B cell (primary cell): ENCODE data around the gene SDF2. TPM values are rescaled to one million over a fixed set of nuclear protein-coding genes. Genes with fewer than 3 reads are reported as not detected.

Experiments used
- ATAC-seq: fragments of 200-7000 bp; cut with Tn5 transposase; one replicate; pipeline ENCODE4 v1.10.0; 2021; ENCODE audit warnings: low read depth, mild to moderate bottlenecking, moderate number of reproducible peaks, moderate library complexity
- CTCF ChIA-PET: fragments of 350-600 bp; sonication (Branson Sonifier 250); formaldehyde crosslinking; loops from one replicate; lab custom pipeline; 2021; ENCODE audit warnings: antibody characterized with exemption, inconsistent platforms; lab: Charles Lee
- POLR2A ChIA-PET: fragments of 350-600 bp; sonication (Branson Sonifier 250); formaldehyde crosslinking; loops from one replicate; lab custom pipeline; 2021; ENCODE audit warnings: antibody characterized with exemption; lab: Charles Lee
- DNase-seq: peaks from one replicate; pipeline ENCODE4 v3.0.0; 2013
- H2AFZ ChIP-seq: 2 replicates; pipeline ENCODE4 v1.6.1; 2012; ENCODE audit warnings: mild to moderate bottlenecking, low read depth, low read length; ENCODE audit not compliant: insufficient read depth, poor library complexity, severe bottlenecking
- H3K27ac ChIP-seq, 2 donors: 1 replicate in 1 of 2; 2 replicates in 1 of 2; pipeline ENCODE4 v1.5.1; 2012 to 2013; ENCODE audit warnings: low read length in 2 of 2, mild to moderate bottlenecking in 2 of 2, moderate library complexity in 1 of 2
- H3K27me3 ChIP-seq, 4 experiments: fragments of 200-600 bp in 1 of 4; sonication (generic) in 1 of 4; replicated peaks in 1 of 4; 1 replicate in 2 of 4; 2 replicates in 2 of 4; pipeline versions ENCODE4 v1.6.1 to v1.7.0; 2013 to 2016; ENCODE audit warnings: low read length in 3 of 4, mild to moderate bottlenecking in 2 of 4, mixed read lengths in 1 of 4, moderate library complexity in 1 of 4; ENCODE audit not compliant: insufficient read depth in 4 of 4, control insufficient read depth in 3 of 4; ENCODE audit errors: control extremely low read depth in 1 of 4
- H3K36me3 ChIP-seq, 2 experiments: replicated peaks in 1 of 2; 1 replicate in 1 of 2; 2 replicates in 1 of 2; pipeline versions ENCODE4 v1.6.1 to v1.7.1; 2013; ENCODE audit warnings: low read length in 1 of 2; ENCODE audit not compliant: insufficient read depth in 2 of 2, control insufficient read depth in 1 of 2; ENCODE audit errors: control extremely low read depth in 1 of 2, extremely low read depth in 1 of 2
- H3K4me1 ChIP-seq, 2 donors: fragments of 200-600 bp in 1 of 2; sonication (generic) in 1 of 2; 1 replicate in 1 of 2; 2 replicates in 1 of 2; pipeline versions ENCODE4 v1.5.1 to v1.6.1; 2013 to 2017; ENCODE audit warnings: low read length in 2 of 2; ENCODE audit not compliant: control insufficient read depth in 2 of 2, insufficient read depth in 2 of 2
- H3K4me2 ChIP-seq: replicated peaks from 2 replicates; pipeline ENCODE3; 2012; ENCODE audit warnings: mild to moderate bottlenecking, low read depth, low read length; ENCODE audit not compliant: poor library complexity, severe bottlenecking
- H3K4me3 ChIP-seq, 5 experiments: fragments of 200-600 bp in 1 of 5; sonication (generic) in 1 of 5; 1 replicate in 3 of 5; 2 replicates in 2 of 5; pipeline versions ENCODE4 v1.5.1 to v1.7.0; 2011 to 2016; ENCODE audit warnings: low read length in 4 of 5, mild to moderate bottlenecking in 4 of 5, low read depth in 2 of 5, control low read depth in 1 of 5, moderate library complexity in 1 of 5; ENCODE audit not compliant: insufficient read depth in 1 of 5; ENCODE audit errors: control extremely low read depth in 1 of 5, extremely low read depth in 1 of 5
- H3K79me2 ChIP-seq: fragments of 200-600 bp; sonication (generic); one replicate; pipeline ENCODE4 v1.6.0; 2016; ENCODE audit warnings: low read length; ENCODE audit not compliant: control insufficient read depth, insufficient read depth
- H3K9ac ChIP-seq: fragments of 200-600 bp; sonication (generic); 2 replicates; pipeline ENCODE4 v1.6.1; 2017; ENCODE audit warnings: mild to moderate bottlenecking, low read length, moderate library complexity
- H3K9me3 ChIP-seq, 3 donors: one replicate each; pipeline versions ENCODE4 v1.6.1 to v1.7.1; 2013; ENCODE audit warnings: low read length in 2 of 3; ENCODE audit not compliant: control insufficient read depth in 2 of 3, insufficient read depth in 1 of 3; ENCODE audit errors: control extremely low read depth in 1 of 3
- H4K20me1 ChIP-seq: 2 replicates; pipeline ENCODE4 v1.6.0; 2012; ENCODE audit warnings: mild to moderate bottlenecking, low read length; ENCODE audit not compliant: insufficient read depth, control insufficient read depth, poor library complexity, severe bottlenecking
- H3K27ac Mint-ChIP-seq: one replicate; pipeline ENCODE4 v1.8.0; 2021; ENCODE audit warnings: mixed read lengths
- H3K27me3 Mint-ChIP-seq: one replicate; pipeline ENCODE4 v1.8.0; 2021; ENCODE audit warnings: mixed read lengths
- H3K4me1 Mint-ChIP-seq: one replicate; pipeline ENCODE4 v1.8.0; 2021; ENCODE audit warnings: mixed read lengths
- H3K4me3 Mint-ChIP-seq: one replicate; pipeline ENCODE4 v1.8.0; 2021; ENCODE audit warnings: mixed read lengths
- H3K9me3 Mint-ChIP-seq: one replicate; pipeline ENCODE4 v1.8.0; 2022; ENCODE audit warnings: mixed read lengths; ENCODE audit not compliant: insufficient read depth
- EZH2 ChIP-seq: IDR thresholded peaks from 2 replicates; pipeline ENCODE4 v1.6.1; 2012; ENCODE audit warnings: borderline replicate concordance, low read depth, mild to moderate bottlenecking, moderate library complexity, low read length; ENCODE audit not compliant: insufficient read depth, poor library complexity, severe bottlenecking
- WGBS: methylation state at CpG from one replicate; pipeline ENCODE4 v1.1.5; 2013; ENCODE audit warnings: missing lambda C conversion rate; ENCODE audit not compliant: insufficient coverage; 5-methylcytosine and 5-hydroxymethylcytosine counted together
- intact Hi-C: fragments of 100-400 bp; cut with micrococcal nuclease; formaldehyde crosslinking; loops from one replicate; pipeline ENCODE4 v1.10.0; 2022
- polyA plus RNA-seq: library from polyadenylated mRNA; depleted of rRNA; stranded (reverse); fragments of >200 nt; gene quantifications from 2 replicates; pipeline ENCODE4 v1.2.3, GENCODE V29; 2012
- total RNA-seq, 2 donors: library from RNA; stranded (reverse); fragments of 120-200 nt in 1 of 2; gene quantifications; 1 replicate in 1 of 2; 2 replicates in 1 of 2; pipeline versions ENCODE4 v1.2.3 to v1.2.4, GENCODE V29; 2013 to 2022
- TF ChIP-seq, protein P1 (sequence below): fragments of 200-600 bp; IDR thresholded peaks from one replicate; pipeline ENCODE4 v1.8.0; 2022; ENCODE audit warnings: antibody characterized with exemption, mild to moderate bottlenecking

SDF2 gene
- total and polyA plus RNA-seq, 2 donors (not counting 1 experiment from before 2014, with no cell fraction given), result 32.6 to 40.4 TPM

GRCh38 chr17:28705074-28705659, 43.5 kb upstream of the SDF2 start:
- Mint-ChIP-seq H3K9me3 (no peaks in the 10 kb centered on the region), H3K4me3 (no peak overlapping the region), H3K27me3 (no peaks in the 10 kb centered on the region), H3K27ac (no peak overlapping the region), H3K4me1 (no peaks in the 10 kb centered on the region)
- 91% methylated on average over 4 of the region's 5 CpGs for WGBS
- no peaks in the 10 kb centered on the region for H3K79me2 ChIP-seq
- H3K4me3 ChIP-seq, result no peak overlapping the region
- no peak overlapping the region for H3K4me2 ChIP-seq
- no peaks in the 10 kb centered on the region for H3K4me1 ChIP-seq
- CTCF ChIA-PET, result no interaction called here
- no peak overlapping the region for H2AFZ ChIP-seq
- POLR2A ChIA-PET, result no interaction called here
- no peaks in the 10 kb centered on the region for H4K20me1 ChIP-seq
- H3K27me3 ChIP-seq, result no peaks in the 10 kb centered on the region
- H3K36me3 ChIP-seq, result peaks cover 0 to 38% of the 10 kb centered on the region in 2 experiments
- H3K27ac ChIP-seq, result no peak overlapping the region
- no peak overlapping the region for H3K9ac ChIP-seq
- TF ChIP-seq, protein P1, sequence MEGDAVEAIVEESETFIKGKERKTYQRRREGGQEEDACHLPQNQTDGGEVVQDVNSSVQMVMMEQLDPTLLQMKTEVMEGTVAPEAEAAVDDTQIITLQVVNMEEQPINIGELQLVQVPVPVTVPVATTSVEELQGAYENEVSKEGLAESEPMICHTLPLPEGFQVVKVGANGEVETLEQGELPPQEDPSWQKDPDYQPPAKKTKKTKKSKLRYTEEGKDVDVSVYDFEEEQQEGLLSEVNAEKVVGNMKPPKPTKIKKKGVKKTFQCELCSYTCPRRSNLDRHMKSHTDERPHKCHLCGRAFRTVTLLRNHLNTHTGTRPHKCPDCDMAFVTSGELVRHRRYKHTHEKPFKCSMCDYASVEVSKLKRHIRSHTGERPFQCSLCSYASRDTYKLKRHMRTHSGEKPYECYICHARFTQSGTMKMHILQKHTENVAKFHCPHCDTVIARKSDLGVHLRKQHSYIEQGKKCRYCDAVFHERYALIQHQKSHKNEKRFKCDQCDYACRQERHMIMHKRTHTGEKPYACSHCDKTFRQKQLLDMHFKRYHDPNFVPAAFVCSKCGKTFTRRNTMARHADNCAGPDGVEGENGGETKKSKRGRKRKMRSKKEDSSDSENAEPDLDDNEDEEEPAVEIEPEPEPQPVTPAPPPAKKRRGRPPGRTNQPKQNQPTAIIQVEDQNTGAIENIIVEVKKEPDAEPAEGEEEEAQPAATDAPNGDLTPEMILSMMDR, result no peak
- no peak for TF ChIP-seq EZH2
- no peak for DNase-seq
- H3K9me3 ChIP-seq, result no peaks in the 10 kb centered on the region
- intact Hi-C loops, result no loop called here
- no peak for ATAC-seq

GRCh38 chr17:28704219-28704858, 42.6 kb upstream of the SDF2 start:
- Histone ChIP-seq H3K79me2 (no peaks in the 10 kb centered on the region), H3K27ac (no peak overlapping the region), H3K36me3 (peaks cover 0 to 46% of the 10 kb centered on the region in 2 experiments), H2AFZ (no peak overlapping the region), H3K9me3 (no peaks in the 10 kb centered on the region), H3K4me1 (no peaks in the 10 kb centered on the region), H3K4me3 (no peak overlapping the region), H4K20me1 (no peaks in the 10 kb centered on the region), H3K4me2 (no peak overlapping the region), H3K27me3 (no peaks in the 10 kb centered on the region), H3K9ac (no peak overlapping the region)
- Mint-ChIP-seq H3K4me3 (no peak overlapping the region), H3K4me1 (no peaks in the 10 kb centered on the region), H3K27me3 (no peaks in the 10 kb centered on the region), H3K9me3 (no peaks in the 10 kb centered on the region), H3K27ac (no peak overlapping the region)
- TF ChIP-seq, protein P1, result no peak
- TF ChIP-seq EZH2, result no peak
- no peak for ATAC-seq
- WGBS, result 96% methylated on average over 12 of the region's 14 CpGs
- ChIA-PET POLR2A (no interaction called here), CTCF (interaction anchor here (0.6 kb wide), 1 partner anchor 516 kb away, joined by 4 read pairs; no protein-coding TSS in a partner anchor)
- no peak for DNase-seq
- intact Hi-C loops, result no loop called here
